HG02852 (cell line): ENCODE measurements around the gene PEX14.

Source experiments
- ATAC-seq: cut with Tn5 transposase; IDR thresholded peaks from one replicate; pipeline ENCODE4 v1.9.1; 2021; ENCODE audit warnings: mild to moderate bottlenecking, moderate library complexity; ENCODE audit not compliant: unreplicated experiment

PEX14 gene

DNA sequence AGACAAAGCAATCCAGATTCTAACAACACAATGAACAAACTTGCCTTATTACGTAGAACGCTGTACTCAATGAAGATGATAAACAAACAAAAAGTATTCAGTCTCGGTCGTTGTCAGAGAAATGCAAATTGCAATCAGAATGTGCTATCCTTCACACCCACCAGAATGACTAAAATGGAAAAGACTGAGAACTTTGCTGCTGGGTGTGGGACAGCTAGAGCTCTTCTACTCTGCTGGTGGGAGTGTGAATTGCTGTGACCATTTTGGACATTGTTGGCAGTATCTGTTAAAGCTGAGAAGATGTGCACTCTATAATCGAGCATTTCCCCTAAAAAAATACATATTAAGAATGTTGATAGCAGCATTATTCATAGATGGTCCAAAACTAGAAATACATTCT is 111.4 kb downstream of the PEX14 start:
- no peak for ATAC-seq

DNA sequence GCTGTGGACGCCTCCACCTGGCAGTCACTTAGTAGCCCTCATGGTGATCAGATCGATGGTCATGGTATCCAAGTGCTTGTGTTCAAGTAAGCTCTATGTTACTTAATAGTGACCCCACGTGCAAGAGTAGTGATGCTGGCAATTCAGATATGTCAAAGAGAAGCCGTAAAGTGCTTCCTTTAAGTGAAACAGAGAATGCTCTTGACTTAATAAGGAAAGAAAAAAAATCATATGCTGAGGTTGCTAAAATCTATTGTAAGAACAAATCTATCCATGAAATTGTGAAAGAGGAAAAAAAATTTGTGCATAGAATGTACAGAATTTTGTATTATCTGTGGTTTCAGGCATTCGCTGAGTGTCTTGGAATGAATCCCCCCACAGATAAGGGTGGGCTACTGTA is 113.9 kb downstream of the PEX14 start:
- no peak for ATAC-seq

DNA sequence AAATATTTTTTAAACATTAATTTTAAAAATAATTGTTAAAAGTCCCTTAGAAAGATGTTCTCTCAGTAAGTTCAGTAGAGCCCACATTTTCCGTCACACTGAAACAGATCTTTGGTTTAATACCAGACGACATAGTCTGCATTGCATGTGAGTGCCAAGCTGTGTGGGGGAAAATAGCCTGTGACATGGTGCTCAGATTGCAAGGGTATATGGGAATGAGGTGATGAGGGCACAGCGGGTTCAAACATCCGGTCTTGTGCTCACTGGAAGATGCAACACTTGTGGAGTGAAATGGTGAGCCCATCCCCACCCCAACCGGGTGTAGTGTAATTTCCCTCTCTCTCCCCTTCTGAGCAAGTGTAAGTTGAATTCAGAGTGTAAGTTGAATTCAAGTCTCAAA is 114.3 kb downstream of the PEX14 start:
- ATAC-seq, result no peak

DNA sequence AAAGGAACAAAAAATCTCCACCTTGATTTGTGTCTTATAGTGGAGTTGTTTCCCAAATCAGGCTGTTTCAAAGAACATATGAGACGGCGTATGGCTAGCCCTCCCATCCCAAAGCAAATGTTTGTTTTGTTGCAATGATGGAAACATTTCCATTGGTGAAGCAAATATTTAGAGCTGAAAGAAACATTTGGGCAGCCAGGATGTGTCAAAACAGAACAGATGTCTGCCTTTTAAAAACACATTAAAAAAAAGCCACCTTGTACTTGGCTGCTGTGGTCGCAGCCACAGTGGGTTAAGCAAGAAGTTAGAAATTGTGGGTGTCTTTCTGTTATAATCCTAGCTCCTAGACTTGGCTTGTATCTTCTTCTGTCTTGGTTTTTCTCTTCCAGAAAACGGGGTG is 116.3 kb downstream of the PEX14 start:
- ATAC-seq, result no peak

DNA sequence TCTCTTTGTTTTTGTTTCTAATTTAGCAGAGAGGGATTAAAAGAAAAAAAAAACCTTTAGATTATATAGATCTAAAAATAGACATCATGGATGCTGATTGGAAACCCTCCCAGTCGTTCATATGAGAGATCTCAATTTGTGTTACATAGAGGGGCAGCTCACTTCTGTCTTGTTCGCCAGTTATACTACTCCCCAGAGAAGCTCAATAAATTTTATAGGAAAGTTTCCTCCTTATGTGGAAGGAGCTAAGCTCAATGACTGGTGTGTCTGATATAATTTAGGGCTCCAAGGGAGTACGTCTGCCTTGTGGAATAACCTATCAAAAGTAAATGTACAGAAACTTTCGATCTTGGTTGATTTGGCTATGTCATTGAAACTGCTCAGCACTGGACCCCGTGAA is 117.6 kb downstream of the PEX14 start:
- no peak for ATAC-seq

DNA sequence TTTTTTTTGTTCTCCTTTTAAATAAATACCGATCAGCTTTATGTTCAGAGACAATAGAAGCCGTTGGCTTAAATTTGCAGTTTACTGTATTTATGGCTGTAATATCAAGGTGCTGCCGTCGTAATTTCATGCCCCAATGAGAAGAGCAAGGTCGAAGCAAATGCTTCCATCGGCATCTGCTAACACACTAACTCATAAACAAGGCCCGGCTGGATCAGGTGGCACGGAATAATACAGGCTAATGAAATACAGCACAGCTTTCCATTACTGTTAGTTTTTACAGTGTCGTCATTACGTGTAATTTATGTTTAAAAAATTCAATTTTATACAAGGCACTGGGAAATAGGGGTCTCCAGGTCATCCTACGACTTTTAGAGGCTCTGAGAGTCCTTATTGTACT is 119.0 kb downstream of the PEX14 start:
- ATAC-seq, result no peak

DNA sequence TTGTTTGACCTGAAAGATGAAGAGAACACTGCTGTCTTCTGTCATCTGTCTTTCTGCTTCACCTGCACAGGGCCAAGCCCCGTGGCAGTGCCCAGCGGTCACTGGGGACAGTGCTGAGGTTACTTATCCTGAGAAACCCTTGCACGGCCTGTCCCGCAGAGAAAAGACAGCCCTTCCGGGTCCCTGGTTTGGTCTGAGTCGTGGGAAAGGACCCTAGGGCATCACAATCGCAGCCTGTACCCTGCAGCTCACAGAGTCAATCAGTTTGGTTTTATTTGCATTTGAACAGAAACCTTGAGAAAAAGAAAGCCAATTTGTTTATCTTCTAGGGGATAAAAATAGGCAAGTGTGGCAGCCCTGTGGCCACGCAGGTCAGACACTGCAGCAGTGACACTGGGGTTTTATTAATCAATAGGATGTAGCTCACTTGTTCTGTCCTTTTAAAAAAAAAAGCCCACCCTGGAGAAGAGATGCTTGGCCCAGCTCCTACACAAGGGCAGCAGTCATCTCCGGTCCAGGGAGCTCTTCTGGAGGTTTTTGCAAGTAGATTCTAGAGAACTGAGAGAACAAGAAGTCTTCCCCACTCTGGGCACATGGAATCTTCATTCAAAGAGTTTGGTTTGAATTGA is 120.0 kb downstream of the PEX14 start:
- no peak for ATAC-seq

DNA sequence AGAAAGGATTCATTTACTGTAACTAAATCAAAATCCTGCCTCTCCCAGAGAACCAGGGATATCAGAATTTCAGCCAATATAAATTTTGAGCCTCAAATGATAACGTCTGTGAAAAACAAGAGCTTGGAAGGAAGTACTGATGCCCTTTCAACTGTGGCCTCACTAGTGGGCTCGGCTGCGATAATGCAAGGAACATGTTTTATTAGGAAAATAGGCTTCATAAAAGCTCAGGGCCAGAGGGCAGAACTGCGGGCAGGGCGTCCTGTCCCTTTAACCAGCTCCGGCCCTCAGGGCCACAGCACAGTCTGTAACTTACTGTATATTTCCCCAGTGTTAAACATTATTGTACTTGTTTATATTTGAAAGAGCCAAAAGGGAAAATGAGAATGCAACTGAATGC is 122.0 kb downstream of the PEX14 start:
- no peak for ATAC-seq

DNA sequence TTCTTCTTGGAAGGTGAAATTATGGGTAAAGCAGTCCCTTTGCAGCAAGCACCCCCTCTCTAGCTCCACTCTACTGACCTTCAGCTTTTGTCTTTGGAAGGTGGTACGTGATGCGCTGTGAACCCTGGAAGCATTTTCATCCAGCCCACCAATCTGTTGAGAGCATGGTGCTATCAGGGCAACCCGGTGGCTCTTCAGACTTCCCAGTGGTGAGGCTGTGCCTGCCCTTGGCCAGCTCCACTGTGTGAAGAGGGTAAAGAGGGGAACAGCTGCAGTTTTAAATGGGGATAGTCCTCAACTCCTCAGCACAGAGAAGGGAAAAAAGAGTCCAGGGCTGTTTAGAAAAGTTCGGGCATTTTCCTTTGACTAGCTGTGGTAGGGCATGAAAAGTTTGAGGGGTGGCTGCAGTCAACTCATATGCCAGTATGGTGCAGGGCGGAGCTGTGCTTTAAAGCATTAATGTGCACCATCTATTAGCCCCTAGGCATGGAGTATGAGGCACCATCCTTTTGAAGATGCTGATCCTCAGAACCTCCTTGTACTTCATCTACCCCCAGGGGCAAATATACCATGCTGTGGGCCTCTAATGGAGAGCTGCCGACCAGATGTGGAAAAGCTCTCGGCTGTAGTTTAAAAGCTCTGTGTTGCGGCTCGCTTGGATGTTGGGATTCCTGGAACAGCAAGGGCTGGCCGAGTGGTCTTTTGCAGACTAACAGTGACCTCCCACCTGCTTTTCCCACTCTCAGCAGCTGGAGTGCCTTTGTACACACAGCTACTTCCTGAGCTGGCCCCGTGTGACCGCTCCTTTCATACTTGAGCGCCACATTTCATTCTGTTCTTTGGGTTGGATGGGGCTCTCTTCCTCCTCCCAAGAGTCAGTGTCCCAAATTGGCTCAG is 123.0 kb downstream of the PEX14 start:
- ATAC-seq, result no peak

DNA sequence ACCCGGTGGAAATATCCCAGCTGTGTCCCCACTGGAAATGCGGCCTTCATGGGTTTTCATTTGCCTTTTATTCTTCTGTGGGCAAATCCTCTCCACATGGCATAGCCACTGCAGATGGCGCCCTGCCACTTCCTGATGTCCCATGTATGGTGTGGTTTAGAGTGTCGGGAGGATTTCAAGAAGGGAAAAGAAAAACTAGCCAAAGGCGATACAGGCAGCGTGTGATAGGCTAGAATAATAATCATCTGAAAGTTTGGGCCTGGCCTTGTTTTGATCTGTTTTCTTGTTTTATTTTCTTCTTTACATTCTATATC is 123.6 kb downstream of the PEX14 start:
- ATAC-seq, result no peak

DNA sequence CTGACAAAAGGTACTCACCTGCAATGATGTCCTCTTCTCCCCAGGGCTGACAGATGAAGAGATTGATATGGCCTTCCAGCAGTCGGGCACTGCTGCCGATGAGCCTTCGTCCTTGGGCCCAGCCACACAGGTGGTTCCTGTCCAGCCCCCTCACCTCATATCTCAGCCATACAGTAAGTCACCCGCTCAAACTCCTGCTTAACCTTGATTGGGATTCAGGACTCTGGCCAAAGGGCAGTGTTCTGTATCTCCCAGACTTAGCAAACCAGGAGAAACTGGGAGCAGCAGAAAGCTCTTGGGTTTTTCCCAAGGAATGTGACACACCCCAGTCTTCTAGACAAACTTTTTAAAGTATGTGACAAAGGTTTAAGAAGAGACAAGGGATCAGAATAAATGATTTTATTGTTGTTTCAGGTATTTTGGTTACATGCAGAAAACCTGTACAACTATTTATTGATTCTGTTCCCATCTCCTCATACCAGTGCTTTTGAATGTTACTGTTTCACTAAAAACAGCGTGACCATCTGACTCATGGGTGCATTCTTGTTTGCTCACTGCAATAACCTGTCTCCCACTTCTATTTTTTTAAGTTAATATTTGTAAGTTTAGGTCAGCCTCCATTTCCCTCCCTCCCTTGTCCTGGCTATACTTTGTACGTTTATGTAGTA is 124.6 kb downstream of the PEX14 start:
- ATAC-seq, result no peak

DNA sequence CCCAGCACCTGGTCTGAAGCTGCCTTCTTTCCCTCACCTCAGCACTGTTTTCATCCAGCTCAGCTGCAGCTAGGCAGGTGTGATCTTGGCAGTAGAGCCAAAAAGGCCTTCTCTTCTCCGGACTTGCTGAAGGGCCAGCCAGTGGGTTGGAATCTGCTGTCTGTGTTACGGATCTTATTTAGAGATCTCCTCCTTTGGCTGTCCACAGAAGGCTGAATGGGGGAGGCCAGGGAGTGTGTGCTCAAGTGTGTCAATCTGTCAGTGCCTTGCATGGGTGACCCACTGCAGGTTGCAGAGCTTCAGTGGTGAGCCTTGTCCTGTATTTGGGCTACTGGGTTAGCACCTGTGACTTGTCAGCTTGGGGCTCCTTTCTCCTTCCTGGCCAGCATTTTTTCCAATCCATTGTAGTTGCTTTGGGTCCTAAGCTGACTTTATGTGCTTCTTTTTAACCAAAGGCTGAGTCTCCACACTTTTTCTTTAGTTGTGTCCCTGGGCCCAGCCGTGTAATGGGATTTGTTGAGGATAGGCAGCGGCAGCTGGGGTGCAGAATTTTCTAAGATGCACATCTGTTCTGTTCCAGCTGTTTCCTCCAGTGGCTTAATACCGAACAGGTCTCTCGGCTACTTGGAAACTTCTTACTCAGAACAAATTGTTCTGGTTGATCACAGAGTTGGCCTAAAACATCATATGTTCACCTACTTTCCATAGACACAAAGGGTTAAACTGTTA is 126.8 kb downstream of the PEX14 start:
- ATAC-seq, result no peak

DNA sequence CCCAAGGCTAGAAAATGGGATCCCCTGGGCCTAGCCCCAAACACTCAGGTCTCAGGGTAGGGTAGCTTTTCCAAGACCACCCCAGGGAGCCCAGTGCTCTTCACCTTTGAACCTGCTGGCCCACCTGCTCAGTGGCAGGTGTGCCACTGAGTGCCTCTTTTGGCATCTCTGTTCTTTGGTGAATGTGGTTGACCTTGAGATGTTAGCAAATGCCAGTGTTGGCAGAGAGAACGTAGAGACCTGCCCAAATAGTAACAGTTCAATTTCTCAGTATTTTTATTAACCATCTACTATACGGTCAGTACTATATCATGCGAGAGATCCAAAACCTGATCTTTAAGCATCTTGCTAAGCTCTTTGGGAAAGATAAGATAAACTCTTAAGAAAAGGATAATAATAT is 128.2 kb downstream of the PEX14 start:
- ATAC-seq, result no peak

DNA sequence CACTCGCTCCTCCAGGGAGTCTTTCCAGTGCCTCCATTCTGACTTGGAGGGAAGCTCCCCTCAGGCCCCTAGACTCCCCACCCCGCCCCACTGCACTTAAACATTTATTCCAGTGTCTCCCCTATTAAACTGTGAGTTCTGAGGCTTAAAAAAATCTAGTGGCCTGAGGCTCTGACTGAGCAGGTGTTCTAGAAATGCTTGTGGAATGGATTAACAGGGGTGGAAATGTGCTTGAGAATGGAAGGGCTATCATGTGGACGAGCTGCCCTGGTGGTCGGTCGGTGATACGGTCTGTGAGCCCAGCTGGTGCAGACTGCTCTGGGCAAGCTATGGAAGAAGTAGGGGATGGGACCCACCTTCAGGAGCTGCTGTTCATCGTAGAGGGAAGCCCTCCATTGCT is 130.2 kb downstream of the PEX14 start:
- ATAC-seq, result no peak

DNA sequence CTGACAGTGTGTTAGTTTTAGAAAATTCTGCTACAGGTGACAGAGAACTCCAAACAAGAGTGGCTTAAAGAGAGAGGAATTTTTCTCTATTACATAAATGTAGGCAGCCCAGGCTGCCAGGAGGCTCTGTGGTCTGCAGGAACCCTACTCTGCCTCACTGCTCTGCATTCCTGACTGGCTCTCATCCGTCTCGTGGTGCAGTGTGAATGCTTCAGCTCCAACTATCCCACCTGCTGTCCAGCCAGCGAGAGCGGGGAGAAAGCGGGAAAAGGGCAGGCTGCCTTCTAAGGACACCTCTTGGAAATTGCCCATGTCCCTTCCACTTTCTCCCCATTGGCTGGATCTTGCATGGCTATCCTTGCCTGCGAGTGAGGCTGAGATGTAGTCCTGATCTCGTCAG is 131.3 kb downstream of the PEX14 start:
- ATAC-seq, result no peak

DNA sequence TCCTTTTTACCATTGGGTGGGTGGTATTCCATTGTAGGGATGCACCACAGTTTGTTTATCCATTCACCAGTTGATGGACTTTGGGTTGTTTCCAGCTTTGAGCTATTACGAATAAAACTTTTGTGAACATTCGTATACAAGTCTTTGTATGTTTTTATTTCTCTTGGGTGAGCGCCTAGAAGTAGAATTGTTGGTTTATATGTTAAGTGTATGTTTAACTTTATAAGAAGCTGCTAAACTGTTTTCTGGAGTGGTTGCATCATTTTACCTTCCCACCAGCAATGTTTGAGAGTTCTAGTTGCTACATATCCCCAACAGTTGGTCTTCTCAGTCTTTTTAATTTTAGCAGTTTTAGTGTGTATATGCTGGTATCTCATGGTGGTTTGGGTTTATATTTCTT is 132.5 kb downstream of the PEX14 start:
- no peak for ATAC-seq

DNA sequence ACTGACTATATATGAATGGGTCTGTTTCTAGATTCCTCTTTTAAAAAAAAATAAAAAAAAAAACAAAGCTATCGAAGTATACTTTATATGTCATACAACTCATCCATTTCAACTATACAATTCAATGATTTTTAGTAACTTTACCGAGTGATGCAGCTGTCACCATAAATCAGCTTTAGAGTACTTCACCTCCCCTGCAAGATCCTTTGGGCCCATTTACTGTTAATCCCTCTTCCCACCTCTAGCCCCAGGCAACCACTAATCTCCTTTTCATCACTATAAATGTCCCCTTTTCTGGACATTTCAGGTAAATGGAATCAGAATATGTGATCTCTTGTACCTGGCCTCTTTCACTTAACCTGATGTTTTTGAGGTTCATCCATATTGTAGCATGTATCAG is 133.9 kb downstream of the PEX14 start:
- ATAC-seq, result no peak

DNA sequence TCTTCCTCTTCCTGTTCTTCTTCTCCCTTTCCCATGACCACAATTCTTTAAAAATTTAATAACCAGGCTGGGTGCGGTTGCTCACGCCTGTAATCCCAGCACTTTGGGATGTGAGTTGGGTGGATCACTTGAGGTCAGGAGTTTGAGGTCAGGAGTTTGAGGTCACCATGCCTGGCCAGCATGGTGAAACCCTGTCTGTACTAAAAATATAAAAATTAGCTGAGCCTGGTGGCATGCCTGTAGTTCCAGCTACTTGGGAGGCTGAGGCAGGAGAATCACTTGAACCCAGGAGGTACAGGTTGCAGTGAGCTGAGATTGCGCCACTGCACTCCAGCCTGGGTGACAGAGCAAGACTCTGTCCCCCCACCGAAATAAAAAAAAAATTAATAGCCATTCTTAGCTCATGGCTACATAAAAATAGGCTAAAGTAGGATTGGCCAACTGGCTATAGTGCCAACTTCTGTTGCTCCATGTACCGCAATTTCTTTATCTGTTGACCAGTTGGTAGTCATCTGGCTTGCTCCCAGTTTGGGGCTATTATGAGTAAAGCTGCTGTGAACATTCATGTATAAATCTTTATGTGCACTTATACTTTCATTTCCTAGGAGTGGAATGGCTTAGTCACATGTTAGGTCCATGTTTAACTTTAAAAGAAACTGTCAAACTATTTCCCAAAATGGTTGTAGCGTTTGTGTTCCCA is 136.3 kb downstream of the PEX14 start:
- no peak for ATAC-seq

DNA sequence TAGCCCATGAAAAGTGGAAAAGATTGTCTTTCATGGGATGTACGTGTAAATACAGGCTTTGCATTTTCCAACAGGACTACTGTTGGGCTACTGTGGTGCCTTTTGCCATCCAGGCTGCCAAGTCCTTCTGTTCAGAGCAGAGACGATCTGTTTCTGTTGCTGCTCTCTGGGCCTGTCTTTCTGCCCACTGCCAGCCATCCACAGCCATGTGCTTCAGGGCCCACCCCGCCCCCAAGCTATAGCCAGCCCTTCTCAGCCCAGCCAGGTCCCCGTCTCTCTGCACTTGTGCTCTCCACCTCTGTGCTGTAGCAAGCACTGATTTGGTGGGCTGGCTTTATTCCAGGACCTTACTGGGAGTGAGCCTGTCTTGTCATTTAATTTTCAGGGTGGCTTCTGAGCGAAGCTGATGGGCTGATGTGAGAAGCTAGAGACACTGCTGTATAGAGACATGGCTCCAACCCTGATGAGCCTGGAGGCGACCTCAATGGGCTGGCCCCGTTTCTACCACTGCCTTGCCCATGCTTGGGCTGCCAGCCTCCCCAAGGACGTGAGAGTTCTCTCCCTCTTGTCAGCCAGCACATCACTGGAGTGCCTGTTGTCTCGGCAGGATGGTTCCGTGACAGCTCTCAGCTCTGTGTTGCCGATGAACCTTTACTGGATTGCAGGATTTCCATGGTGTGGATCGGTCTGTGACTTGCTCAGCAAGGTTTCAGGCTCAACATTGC is 137.8 kb downstream of the PEX14 start:
- no peak for ATAC-seq

DNA sequence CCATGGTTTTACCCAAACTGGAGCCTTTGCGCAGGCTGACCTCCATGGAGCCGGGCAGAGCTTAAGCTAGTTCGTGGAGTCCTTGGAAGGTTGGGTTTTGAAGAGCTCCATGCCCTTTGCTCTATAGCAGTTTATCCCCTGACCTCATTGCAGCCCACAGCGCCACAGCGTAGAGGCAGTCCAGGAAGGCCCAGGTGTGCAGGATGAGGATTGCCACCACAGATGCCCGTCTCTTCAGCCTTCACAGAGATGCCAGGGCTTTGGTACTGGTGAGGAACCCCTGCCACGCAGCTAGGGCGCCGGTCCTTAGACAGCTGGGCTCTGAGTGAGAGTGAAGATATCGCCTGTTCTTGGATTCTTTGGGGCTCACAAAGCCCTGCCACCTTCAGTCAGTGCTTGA is 138.6 kb downstream of the PEX14 start:
- no peak for ATAC-seq
